HG03520 (cell line): Measurements from ENCODE around the gene SYNGR4.
"Not testable (repeated sequence)": the region's sequence is repeated elsewhere in the genome, so short reads cannot be mapped to it uniquely, and the experiment has no call there.

Experiments used
- ATAC-seq: cut with Tn5 transposase; IDR thresholded peaks from one replicate; pipeline ENCODE4 v1.9.1; 2021; ENCODE audit warnings: mild to moderate bottlenecking, moderate library complexity; ENCODE audit not compliant: unreplicated experiment

The SYNGR4 gene

DNA sequence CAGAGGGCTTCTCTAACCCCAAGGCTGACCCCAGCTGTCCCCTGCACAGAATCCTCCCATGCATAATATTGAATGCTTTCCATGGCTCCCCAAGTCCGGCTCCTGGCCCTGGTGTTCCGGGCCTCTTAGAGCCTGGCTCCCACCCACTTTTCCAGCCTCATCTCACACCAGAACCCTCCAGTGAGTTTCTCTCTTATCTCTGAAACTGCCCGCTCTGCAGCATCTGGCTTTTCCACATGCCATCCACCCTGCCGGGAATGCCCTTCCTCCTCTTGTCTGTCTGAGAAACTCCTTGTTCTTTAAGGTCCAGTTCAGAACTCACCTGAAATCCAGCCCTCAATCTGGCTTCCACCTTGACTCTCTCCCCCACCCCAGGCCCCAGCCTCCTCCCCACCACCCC lies 6.8 kb downstream of the SYNGR4 start:
- no peak for ATAC-seq

DNA sequence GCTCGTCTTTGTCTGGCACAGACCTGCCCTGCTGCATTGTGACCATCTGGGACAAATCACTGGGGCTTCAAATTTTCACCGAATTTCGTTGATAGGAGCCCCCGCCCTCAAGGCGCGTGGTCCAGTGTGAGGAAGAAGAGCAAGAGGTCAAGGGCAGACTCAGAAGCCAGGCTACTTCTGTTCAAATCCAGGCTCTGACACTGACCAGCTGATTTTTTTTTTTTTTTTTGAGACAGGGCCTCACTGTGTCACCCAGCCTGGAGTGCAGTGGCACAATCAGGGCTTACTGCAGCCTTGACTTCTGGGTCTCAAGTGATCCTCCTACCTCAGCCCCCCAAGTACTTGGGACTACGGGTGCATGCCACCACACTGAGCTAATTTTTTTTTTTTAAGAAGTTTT lies 7.2 kb downstream of the SYNGR4 start:
- ATAC-seq, result no peak

DNA sequence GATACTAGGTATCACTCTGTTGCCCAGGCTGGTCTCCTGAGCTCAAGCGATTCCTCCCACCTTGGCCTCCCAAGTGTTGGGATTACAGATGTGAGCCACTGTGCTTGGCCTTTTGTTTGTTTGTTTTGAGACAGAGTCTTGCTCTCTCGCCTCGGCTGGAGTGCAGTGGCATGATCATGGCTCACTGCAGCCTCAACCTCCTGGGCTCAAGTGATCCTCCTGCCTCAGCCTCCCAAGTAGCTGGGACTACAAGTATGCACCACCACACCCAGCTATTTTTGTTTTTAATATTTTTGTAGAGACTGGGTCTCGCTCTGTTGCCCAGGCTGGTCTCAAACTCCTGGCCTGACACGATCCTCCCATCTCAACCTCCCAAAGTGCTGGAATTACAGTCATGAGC lies 7.6 kb downstream of the SYNGR4 start:
- ATAC-seq, result not testable (repeated sequence)

DNA sequence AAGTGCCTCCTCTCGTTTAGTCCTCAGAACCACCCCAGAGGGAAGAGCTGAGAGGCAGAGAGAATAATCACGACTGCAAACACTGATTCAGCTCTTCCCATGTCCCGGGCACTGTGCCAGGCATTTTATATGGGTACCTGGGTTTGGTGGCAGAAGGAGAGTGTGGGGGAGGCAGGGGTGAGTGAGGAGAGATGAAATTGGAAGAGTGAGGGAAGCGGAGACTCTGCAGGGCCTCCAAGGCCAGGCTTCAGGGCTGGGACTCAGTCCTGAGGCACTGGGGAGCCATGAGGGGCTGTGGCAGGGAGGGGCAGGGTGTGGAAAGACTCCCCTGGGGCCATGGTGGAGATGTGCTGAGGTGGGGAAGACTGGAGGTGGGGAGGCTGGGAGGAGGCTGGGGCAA lies 8.7 kb downstream of the SYNGR4 start:
- no peak for ATAC-seq

DNA sequence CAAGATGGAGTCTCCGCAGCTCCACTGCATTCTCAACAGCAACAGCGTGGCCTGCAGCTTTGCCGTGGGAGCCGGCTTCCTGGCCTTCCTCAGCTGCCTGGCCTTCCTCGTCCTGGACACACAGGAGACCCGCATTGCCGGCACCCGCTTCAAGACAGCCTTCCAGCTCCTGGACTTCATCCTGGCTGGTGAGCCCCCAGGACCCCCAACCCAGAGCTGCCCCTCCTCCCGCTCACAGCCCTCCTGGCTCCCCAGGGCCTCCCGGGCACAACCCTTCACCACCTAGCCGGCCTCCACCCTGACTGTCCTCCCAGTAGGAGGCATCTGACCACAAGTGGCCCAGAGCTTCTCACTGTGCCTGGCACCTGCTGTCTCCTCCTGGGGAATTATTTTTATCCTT lies 9.4 kb downstream of the SYNGR4 start:
- ATAC-seq, result no peak

DNA sequence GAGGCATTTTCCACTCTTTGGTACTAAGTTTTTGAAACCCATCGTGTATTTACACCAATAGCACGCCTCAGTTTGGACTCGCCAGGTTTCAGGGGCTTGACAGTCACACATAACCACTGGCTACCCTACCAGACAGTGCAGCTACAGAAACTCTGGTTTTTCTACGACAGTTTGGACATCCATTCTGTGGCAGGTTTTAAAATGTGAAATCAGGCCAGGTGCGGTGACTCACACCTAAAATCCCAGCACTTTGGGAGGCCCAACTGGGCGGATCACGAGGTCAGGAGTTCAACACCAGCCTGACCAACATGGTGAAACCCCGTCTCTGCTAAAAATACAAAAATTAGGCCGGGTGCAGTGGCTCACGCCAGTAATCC lies 14.0 kb downstream of the SYNGR4 start:
- ATAC-seq, result no peak

DNA sequence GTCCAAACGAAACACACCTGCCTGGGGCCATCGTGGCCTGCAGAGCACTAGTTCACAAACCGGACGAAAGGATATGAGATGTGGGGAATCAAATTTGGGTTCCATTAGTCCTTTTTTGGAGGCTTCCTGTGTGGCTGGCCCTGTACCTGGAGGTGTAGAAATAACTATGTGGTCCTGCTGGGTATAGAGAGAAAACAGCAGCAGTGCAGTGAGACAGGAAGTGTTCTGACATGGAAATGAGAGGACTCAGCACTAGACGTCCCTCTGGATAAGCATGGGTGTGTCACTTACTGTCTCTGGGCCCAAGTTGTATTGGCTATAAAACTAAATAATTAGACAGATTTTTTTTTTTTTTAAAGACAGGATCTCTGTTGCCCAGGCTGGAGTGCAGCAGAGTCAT lies 14.9 kb downstream of the SYNGR4 start:
- ATAC-seq, result no peak

DNA sequence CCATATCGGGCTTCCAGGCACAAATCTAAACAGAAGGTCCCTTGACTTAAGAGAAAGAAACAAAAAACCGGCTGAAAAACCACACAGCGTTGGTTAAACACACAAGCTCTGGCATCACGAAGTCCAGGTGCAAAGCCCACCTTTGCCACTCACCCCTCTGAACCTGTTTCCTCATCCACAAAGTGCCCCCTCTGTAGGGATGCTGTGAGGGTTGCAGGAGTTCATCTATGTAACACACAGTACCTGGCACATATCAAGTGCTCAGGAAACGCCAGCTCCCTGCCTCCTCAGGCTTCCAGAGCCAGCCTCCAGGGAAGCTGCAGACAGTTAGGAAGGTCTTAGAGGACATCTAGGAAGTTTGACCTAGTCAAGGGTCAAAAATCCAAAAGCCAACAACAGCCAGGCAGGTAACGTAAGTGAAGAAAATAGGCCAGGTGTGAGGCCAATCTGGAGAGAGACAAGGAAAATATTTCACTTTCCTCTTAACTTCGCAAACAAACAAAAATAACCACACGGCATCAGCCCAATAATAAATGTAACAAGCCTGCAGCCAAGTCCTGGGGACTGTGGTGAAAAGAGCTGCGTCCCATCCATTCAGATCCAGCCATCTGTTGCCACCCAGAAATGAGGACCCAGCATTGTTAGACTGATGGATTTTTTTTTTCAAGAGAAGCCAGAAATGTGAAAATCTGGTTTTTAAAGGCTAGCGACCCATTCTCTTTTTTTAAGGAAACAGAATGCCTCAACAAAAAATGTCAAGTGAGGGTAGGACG lies 17.2 kb downstream of the SYNGR4 start:
- ATAC-seq, result no peak

DNA sequence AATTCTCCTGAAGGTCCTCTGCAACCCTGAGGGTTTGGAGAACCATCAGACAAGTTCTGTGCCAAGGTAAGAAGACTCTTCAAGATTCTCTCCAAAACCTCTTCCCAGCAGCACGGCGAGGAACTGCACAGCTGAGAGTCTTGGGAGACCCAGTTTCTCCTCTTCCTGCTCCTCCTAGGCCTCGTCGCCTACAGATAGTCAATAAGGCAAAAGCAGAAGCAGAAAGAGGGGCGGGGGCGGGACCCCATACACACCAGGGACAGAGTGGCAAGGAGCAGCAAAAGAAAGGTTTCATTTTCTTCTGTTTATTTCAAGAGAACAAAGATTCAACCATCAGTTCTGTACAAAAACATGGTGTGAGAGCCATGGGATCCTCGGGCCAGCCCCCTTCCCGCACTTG lies 18.1 kb downstream of the SYNGR4 start:
- ATAC-seq, result no peak

DNA sequence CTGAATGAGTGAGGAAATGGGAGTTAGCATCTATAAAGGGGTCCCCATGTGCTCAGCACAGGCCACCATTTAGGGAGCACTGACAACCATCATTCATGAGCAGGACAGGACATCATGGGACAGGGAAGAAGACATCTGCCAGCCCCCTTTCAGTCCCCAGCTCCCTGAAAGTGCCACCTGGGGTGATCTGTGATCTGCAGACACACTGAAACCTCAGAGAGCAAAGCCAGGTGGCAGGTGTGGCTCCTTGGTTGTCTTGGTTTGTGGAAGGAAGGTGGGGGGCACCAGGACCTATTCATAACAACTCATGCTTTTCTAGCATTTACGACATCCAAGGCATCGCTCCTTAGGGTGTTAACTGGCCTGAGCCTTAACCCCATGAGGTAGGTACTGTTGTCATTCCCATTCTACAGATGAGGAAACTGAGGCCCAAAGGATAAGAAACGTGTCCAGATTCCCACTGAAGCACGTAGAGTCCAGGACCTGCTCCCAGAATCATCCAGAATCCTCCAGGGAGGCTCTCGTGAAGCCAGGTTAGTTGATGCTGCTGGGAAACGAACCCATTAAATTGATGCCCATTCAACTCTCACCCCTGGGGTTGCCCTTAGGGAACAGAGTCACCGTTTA lies 21.4 kb downstream of the SYNGR4 start:
- ATAC-seq, result no peak

DNA sequence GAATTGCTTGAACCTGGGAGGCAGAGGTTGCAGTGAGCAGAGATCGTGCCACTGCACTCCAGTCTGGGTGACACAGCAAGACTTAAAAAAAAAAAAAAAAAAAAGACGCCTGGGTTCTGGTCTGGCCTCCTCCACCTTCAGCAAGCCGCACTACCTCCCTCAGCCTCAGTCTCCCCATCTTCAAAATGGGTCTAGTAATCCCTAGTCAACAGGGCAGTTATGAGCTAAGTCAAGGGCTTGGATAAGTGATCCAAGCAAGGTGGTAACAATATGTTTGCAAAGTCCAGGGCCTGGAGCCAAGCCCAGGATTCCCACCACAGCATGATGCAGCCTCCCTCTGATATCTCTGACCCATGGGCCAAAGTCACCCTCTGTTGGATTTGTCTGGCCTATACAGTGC lies 22.8 kb downstream of the SYNGR4 start:
- ATAC-seq, result no peak

DNA sequence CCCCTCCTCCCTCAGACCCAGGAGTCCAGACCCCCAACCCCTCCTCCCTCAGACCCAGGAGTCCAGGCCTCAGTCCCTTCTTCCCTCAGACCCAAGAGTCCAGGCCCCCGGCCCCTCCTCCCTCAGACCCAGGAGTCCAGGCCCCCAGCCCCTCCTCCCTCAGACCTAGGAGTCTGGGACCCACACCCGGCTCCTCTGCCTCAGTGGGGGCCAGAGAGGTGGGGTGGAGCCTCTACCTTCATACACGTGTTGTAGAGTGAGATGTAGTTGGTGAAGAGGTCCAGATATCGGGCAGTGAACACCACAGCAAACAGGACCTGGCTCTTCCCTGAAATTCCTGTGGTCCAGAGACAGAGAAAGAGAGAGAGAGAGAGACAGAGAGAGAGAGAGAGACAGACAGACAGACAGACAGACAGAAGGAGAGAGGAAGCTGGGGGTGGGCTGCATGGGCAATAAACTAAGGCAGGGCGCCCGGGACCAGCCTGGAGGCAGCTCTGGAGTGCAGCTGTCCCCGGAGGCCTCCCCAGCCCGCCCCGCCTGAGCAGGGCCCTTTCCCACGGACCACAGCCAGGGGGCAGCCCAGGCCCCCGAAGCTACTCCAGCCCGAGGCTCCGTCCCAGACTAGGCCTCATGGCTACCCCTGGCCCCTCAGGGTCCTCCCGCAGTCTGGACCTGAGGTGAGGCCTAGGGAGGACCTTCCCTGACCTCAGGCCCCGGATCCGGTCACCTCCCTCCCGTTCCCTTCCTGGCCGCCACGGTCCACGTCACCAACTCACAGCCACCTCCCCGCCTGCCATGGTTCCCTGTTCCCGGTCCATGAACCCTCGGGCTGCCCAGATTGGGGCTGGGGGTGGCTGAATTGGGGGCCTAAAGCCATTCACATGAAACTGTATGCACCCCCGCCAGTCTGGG lies 26.3 kb downstream of the SYNGR4 start:
- peak; percentile 21 for ATAC-seq

DNA sequence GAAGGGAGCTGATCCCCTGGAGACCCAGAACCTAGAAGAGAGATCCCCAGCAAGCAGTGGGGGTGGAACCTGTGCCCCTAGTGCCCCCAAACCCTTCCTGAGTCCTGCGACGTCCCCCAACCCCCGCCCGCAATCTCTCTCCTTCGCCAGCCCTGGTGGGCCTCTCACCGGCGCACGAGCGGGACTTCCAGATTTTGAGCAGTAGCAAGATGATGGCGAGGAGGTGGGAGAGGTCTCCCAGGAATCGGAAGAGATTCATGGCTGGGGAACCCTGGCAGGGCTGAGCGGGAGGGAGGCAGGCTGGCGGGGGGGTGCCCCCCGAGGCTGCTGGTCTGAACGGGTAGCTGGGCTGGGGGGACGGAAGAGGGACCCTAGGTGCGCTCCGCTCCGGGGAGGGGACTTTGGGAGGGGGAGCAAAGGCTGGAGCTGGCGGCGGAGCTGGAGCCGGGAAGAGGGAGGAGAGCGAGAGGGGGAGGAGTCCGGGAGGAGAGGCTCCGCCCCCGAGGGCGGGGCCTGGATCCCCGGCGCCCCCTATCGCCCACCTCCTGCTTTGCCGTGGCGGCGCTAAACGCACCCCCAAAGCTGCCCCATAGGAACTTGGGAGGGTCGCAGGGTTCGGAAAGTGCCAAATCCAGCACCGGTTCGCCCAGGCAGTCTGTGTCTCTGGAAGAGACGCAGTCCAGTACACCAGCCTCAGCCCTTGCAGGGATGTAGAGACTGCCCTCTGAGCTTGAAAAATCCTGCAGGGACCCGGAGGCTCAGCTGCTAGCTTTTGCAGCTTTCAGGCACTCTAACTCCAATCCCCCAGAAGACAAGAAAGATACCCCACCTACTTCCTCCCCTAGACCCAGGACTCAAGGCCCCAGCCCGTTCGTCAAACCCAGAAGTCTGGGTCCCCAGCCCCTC lies 27.2 kb downstream of the SYNGR4 start, which contains the start of gene KDELR1:
Gene KDELR1, minus strand, starts transcription at position 452 of the 906 bp plus-strand sequence. Its CDS starts 193 bp downstream, at position 259.
- ATAC-seq, result peak; percentile 73

DNA sequence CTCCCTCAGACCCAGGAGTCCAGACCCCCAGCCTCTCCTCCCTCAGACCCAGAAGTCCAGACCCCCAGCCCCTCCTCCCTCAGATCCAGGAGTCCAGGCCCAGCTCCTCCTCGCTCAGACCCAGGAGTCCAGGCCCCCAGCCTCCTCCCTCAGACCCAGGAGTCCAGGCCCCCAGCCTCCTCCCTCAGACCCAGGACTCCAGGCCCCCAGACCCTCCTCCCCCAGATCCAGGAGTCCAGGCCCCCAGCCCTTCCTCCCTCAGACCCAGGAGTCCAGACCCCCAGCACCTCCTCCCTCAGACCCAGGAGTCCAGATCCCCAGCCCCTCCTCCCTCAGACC lies 27.8 kb downstream of the SYNGR4 start:
- ATAC-seq, result not testable (repeated sequence)

DNA sequence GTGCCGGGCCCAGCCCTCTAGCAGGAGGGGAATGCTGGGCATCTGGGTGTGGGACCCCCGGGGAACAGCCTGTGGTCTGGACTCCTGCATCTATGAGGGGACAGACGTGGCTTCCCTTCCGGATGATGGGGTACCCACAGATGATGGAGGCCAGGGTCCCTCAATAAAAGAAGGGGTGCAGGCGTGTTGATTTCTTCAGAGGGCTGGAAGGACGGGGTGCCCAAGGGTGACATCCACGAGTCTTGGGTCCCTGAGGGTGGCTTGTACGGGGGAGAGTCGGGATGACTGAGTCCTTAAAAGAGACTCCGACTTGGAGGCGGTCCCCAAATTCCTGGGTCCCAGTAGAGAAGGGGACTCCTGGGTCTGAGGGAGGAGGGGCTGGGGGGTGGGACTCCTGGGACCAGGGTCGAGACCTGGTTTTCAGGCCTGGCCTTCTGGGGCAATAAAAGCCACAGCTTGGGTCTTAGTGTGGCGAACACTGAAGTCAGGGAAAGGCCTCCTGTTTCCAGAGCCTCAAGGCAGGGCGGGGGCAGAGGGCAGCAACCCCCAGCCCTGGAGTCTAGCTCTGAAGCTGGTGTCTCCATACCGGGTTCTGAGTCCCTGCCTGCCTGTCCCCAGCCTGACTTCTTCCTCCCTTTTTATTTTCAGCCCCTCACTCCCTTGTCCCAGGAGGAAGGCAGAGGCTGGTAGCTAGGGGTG lies 28.8 kb downstream of the SYNGR4 start:
- ATAC-seq, result no peak

DNA sequence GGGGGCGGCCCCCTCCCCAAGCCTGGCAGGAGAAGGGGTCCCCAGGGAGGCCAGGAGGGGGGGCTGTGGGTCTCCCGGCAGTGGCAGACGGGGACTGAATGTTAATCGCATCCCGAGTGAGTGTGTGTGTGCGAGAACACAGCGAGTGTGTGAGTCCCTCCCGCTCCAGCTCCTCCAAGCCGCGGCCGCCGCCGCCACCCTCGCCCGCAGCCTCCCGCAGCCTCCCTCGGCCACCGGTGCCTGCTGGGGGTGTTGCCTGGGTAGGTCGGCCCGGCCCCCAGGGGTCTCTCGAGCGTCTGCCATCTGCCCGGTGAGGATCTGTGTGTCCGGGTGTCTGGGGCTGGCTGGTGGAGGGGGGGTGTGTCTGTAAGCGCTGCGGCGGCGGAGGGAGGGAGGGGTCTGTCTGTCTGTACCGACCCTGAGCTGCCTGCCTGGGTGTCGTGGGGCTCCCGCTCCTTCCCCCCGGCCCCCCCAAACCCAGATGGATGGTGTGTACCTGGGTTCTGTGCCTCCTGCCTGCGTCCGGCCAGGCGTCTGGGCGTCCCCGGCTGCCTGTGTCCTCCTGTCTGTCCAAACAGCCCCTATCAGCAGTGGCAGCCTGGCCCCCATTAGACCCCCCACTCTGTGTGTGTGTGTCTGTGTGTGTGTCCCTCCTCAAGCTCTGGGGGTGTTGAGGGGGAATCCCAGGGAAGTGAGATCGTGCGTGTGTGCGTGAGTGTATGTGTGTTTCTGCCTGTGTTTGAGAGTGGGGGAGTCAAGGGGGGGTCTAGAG lies 29.6 kb downstream of the SYNGR4 start, which contains the start of gene GRIN2D:
Gene GRIN2D, plus strand, starts transcription at position 110 of the 772 bp plus-strand sequence. CDS start 4,725 bp downstream, outside the sequence.
- ATAC-seq, result no peak

DNA sequence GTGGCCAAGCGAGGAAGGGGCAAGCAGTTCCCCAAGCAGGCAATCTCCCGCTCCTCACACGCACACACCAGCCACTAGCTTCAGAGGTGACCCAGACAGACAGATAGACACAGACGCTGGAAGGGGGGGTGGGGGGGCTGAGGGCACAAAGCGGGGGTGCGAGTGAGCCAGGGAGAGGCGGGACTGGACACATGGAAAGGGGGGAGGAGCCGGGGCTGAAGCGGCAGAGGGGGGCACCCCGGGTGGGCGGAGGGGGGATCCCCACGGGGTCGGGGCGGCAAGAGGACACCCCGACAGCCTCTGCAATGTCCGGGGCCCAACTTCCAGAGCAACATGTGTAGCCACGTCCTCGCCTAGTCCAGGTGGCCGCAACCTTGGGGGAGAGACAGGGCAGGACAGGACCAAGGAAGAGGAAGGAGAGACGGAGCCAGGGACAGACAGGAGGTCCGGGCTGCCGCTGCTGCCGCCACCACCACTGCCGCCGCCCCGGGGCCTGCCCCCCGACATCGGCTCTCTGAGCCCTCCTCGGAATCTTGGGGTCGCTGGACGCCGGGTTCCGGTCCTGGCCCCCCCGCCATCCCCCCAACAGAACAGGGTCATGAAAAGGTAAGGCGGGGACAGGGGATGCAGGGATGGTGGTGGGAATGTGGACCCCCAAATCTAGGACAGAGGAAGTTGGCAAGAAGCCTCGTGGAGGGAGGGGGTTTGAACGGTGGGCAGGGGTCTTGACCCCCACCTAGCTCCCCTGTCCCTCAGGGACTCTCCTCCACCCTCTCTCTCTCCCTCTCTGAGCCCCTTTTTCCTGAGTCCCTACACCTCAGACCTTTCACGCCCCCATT lies 30.4 kb downstream of the SYNGR4 start:
- no peak for ATAC-seq

DNA sequence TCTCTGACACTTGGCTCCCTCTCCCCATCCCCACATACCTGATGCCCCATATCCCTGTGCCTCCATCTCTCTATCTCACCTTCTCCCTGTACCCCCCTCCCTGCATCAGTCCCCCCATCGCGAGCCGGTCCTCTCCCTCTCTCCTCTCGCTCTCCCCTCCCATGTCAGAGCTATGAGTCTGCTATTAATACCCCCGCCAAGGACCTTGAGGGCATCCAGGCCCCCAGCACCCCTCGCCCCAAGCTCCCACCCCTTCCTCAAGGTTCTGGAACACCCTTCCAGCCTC lies 30.9 kb downstream of the SYNGR4 start:
- ATAC-seq, result no peak
